Measurements from ENCODE around the gene RGPD4. TPM values are rescaled to one million over a fixed set of nuclear protein-coding genes. Genes with fewer than 3 reads are reported as not detected.
"Not testable (repeated sequence)": the region's sequence is repeated elsewhere in the genome, so short reads cannot be mapped to it uniquely, and the experiment has no call there.

The RGPD4 gene
- total RNA-seq (ENCODE audit: low replicate concordance) = 0.16 TPM in 1 of 2 replicates, not detected in the other

DNA sequence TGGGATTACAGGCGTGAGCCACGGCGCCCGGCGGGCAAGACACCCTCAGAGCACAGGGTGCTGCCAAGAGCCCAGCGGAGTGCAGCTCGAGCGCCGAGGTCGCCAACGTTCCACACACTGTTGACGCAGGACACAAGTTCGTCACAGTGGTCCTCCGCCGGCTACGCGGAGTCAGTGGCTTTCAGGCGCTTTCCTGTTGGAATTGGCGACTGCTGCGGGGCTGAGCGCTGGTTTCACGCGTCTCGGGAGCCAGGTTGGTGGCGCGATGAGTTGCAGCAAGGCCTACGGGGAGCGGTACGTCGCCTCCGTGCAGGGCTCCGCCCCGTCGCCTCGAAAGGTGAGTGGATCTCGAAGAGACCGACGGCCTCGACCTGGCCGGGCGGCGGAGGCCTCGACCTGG is at the start of gene RGPD4:
RGPD4 (plus strand) TSS at position 144 of the 400 bp plus-strand sequence; CDS start at position 266, 122 bp downstream.
- DNase-seq (ENCODE audit: low read depth); H3K4me3 ChIP-seq (ENCODE audit: low read depth, low read length): not testable (repeated sequence)

DNA sequence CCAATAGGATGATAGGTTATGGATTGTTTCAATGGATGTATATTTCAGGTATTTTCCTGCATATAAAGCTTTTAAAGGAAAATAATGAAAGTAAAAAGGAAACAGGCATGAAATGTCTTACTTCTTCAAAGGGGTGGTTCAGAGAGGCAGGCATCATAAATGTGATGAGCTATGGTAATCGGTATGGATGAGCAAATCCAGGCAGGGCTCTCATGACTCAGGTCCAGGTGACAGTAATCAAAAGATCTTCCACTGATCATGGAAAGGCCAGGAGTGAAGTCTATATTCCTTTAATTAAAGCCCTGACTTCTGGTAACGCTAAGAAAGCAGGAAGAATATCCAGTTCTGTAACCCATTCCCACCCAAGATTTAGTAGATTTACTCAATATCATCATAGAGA is 48.7 kb upstream of the RGPD4 start:
- no peak overlapping the region for H3K4me3 ChIP-seq (ENCODE audit: low read depth, low read length)
- no peak for DNase-seq (ENCODE audit: low read depth)
- TF ChIP-seq, protein P1, sequence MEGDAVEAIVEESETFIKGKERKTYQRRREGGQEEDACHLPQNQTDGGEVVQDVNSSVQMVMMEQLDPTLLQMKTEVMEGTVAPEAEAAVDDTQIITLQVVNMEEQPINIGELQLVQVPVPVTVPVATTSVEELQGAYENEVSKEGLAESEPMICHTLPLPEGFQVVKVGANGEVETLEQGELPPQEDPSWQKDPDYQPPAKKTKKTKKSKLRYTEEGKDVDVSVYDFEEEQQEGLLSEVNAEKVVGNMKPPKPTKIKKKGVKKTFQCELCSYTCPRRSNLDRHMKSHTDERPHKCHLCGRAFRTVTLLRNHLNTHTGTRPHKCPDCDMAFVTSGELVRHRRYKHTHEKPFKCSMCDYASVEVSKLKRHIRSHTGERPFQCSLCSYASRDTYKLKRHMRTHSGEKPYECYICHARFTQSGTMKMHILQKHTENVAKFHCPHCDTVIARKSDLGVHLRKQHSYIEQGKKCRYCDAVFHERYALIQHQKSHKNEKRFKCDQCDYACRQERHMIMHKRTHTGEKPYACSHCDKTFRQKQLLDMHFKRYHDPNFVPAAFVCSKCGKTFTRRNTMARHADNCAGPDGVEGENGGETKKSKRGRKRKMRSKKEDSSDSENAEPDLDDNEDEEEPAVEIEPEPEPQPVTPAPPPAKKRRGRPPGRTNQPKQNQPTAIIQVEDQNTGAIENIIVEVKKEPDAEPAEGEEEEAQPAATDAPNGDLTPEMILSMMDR (IDR thresholded peaks at IDR 0.05; ENCODE audit: insufficient read depth, low read length) = no peak

DNA sequence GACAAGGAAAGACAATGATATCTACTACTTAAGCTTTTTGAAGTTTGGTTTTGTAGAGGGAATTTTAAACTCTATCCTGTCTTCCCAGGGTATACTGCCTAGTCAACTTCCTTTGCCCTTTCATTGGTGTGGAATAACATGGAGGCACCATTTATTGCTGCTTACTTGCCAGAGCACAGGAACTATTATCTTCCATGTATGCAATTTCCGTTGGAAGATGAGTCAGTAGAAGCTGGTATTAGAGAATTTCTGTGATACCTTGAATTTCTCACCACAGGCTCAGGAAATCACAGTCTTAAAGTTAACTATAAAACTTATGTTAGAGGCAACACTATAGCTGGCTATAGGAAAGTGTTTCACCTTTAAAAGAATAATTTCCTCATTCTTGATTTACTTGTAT is 40.9 kb upstream of the RGPD4 start:
- TF ChIP-seq, protein P1 (IDR thresholded peaks at IDR 0.05; ENCODE audit: insufficient read depth, low read length) = no peak

DNA sequence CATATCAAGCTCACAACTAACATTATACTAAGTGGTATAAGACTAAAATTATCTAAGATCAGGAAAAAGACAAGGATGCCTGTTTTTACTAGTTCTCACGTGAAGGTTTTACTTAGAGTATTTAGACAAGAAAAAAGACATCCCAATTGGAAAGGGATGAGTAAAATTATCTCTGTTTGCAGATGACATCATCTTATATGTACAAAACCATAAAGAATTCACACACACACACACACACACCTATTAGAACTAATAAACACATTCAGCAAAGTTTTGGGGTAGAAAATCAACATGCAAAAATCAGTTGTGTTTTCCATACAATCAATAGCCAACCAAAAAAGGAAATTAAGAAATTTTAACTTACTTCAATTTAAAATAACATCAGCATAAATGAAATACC is 35.9 kb upstream of the RGPD4 start:
- H3K4me3 ChIP-seq (ENCODE audit: low read depth, low read length) = no peak overlapping the region
- no peak for DNase-seq (ENCODE audit: low read depth)
- TF ChIP-seq, protein P1 (IDR thresholded peaks at IDR 0.05; ENCODE audit: insufficient read depth, low read length) = no peak

More for the DNA sequence above, 40.9 kb upstream of the RGPD4 start:
- no peak for DNase-seq (ENCODE audit: low read depth)
- H3K4me3 ChIP-seq (ENCODE audit: low read depth, low read length) = no peak overlapping the region

DNA sequence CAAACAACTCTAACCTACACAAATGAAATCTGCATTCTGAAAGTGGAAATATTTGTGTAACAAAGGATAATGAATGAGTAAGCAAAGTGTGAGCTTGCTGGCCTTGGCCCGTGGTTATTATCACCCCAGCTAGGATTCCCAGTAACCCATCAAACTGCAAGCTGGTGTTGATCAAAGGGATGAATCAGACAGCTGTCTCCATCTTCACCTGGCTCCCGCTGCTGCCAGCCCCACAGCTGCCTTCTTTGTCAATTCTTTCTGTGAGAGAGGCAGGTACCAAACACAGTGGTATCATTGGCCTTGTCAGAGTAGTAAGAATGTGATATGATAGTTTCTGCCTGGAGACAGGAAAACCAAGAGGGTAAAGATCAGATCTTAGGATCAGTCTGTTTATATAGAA is 25.2 kb upstream of the RGPD4 start:
- no peak overlapping the region for H3K4me3 ChIP-seq (ENCODE audit: low read depth, low read length)
- no peak for DNase-seq (ENCODE audit: low read depth)
- TF ChIP-seq, protein P1 (IDR thresholded peaks at IDR 0.05; ENCODE audit: insufficient read depth, low read length) = no peak

DNA sequence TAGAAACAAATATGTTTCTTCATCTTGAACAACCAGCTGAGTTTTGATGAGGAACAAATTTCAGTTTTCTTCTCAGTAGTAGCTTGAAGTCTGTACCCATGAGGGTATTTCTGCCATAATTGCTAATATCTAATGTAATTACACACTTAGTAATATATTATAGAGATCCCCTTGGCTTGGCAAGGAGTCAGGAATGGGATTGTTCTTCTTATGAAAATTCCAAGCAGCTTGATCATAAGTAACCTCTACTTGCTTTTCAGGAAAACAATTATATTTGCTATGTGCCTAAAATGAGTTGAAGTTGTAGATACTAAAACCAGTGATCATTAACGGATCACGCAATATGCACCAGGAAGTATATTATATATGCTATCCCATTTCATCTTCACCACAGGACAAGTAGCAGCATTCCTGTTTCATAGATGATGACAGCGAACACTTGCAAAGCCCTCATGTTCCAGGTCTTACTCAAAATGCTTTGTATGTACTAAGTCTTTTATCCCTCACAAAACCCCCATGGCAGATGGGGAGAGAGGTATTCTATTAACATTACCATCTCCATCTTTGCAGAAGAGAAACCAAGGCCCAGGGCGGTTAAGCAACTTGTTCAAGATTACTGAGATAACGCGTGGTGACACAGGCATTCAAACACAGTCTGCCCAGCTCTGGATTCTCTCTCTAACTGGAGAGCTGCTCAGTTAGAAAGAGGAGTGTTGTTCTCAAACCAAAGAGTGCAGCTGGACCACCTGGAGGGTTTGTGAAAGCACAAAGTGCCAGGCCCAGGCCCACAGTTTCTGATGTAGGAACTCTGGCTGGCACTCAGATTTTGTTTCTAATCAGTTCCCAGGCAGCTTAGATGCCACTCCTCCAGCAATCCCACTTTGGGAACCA is 21.8 kb upstream of the RGPD4 start:
- no peak overlapping the region for H3K4me3 ChIP-seq (ENCODE audit: low read depth, low read length)
- TF ChIP-seq, protein P1 (IDR thresholded peaks at IDR 0.05; ENCODE audit: insufficient read depth, low read length) = no peak
- no peak for DNase-seq (ENCODE audit: low read depth)

DNA sequence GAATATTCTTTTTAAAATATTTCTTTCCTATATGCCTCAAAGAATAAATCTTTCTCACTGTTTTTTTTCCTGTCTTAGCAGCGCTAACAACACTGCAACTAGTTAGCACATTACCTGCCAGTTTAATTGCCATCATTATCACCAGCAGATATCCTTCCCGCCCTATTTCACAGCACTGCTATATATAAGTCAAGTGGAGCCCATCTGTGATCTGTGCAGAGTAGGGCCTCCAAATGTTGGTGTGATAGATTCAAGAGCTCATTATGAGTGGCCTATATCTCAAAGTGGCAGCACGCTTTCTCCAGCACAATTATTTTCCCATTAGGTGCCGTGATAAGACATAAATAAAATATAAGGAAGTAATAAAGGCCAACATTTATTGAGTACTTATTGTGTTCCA is 19.8 kb upstream of the RGPD4 start:
- no peak for DNase-seq (ENCODE audit: low read depth)
- no peak overlapping the region for H3K4me3 ChIP-seq (ENCODE audit: low read depth, low read length)
- TF ChIP-seq, protein P1 (IDR thresholded peaks at IDR 0.05; ENCODE audit: insufficient read depth, low read length) = no peak
